SK-N-SH treated with all-trans-retinoic acid at 6 μM for 48 hours (cell line): ENCODE results near the gene MAP1LC3C.

Source experiments
- ATAC-seq: fragments of 200-7000 bp; cut with Tn5 transposase; 3 replicates; pipeline ENCODE4 v1.9.1; 2020; ENCODE audit warnings: mild to moderate bottlenecking, moderate library complexity
- ARNTL ChIP-seq: fragments of 450-650 bp; formaldehyde crosslinking; IDR thresholded peaks from 2 replicates; pipeline ENCODE4 v1.5.0; 2020; ENCODE audit warnings: low read depth, mild to moderate bottlenecking, moderate library complexity, borderline replicate concordance
- BACH2 ChIP-seq: fragments of 250-450 bp; sonication (Bioruptor Pico); IDR thresholded peaks from 2 replicates; pipeline ENCODE4 v1.9.0; 2021; ENCODE audit warnings: mild to moderate bottlenecking, borderline replicate concordance
- CREB5 ChIP-seq: fragments of 250-450 bp; sonication (Bioruptor Pico); IDR thresholded peaks from 2 replicates; pipeline ENCODE4 v1.5.1; 2020; ENCODE audit warnings: low read depth, mild to moderate bottlenecking, moderate library complexity
- CSDC2 ChIP-seq: fragments of 250-450 bp; sonication (Bioruptor Pico); IDR thresholded peaks from 2 replicates; pipeline ENCODE4 v1.5.0; 2020; ENCODE audit warnings: mild to moderate bottlenecking, moderate library complexity
- ESRRG ChIP-seq: fragments of 250-450 bp; sonication (Bioruptor Pico); IDR thresholded peaks from 2 replicates; pipeline ENCODE4 v1.6.1; 2021; ENCODE audit warnings: mild to moderate bottlenecking
- GLIS3 ChIP-seq: fragments of 250-450 bp; sonication (Bioruptor Pico); IDR thresholded peaks from 2 replicates; pipeline ENCODE4 v1.5.0; 2020; ENCODE audit warnings: mild to moderate bottlenecking, moderate library complexity
- OSR1 ChIP-seq: fragments of 250-450 bp; sonication (Bioruptor Pico); IDR thresholded peaks from 2 replicates; pipeline ENCODE4 v1.8.0; 2022; ENCODE audit warnings: moderate library complexity, mild to moderate bottlenecking, inconsistent platforms
- PATZ1 ChIP-seq: fragments of 250-450 bp; sonication (Bioruptor Pico); IDR thresholded peaks from 2 replicates; pipeline ENCODE4 v1.8.0; 2020; ENCODE audit warnings: mild to moderate bottlenecking, moderate library complexity, borderline replicate concordance
- POU6F1 ChIP-seq: fragments of 250-450 bp; sonication (Bioruptor Pico); IDR thresholded peaks from 2 replicates; pipeline ENCODE4 v1.8.0; 2021; ENCODE audit warnings: low read depth, mild to moderate bottlenecking, moderate library complexity, borderline replicate concordance
- PPARA ChIP-seq: fragments of 250-450 bp; sonication (Bioruptor Pico); IDR thresholded peaks from 2 replicates; pipeline ENCODE4 v1.5.0; 2020; ENCODE audit warnings: mild to moderate bottlenecking, borderline replicate concordance
- RARB ChIP-seq: fragments of 250-450 bp; sonication (Bioruptor Pico); IDR thresholded peaks from 2 replicates; pipeline ENCODE4 v1.8.0; 2021; ENCODE audit warnings: mild to moderate bottlenecking, moderate library complexity
- SNAI2 ChIP-seq: fragments of 250-450 bp; sonication (Bioruptor Pico); IDR thresholded peaks from 2 replicates; pipeline ENCODE4 v1.5.0; 2020; ENCODE audit warnings: mild to moderate bottlenecking, moderate library complexity
- TCF4 ChIP-seq: fragments of 250-450 bp; sonication (Bioruptor Pico); IDR thresholded peaks from 2 replicates; pipeline ENCODE4 v1.8.0; 2021; ENCODE audit warnings: mild to moderate bottlenecking, moderate library complexity, borderline replicate concordance
- TOX ChIP-seq: fragments of 250-450 bp; sonication (Bioruptor Pico); IDR thresholded peaks from 2 replicates; pipeline ENCODE4 v1.8.0; 2021; ENCODE audit warnings: mild to moderate bottlenecking, moderate library complexity, borderline replicate concordance
- ZC3H10 ChIP-seq: fragments of 250-450 bp; sonication (Bioruptor Pico); IDR thresholded peaks from 2 replicates; pipeline ENCODE4 v1.5.1; 2021; ENCODE audit warnings: mild to moderate bottlenecking, moderate library complexity
- ZFP3 ChIP-seq: fragments of 250-450 bp; sonication (Bioruptor Pico); IDR thresholded peaks from 2 replicates; pipeline ENCODE4 v1.5.0; 2020; ENCODE audit warnings: mild to moderate bottlenecking, moderate library complexity
- ZFP30 ChIP-seq: fragments of 450-650 bp; formaldehyde crosslinking; IDR thresholded peaks from 2 replicates; pipeline ENCODE4 v1.5.0; 2022; ENCODE audit warnings: mild to moderate bottlenecking, moderate library complexity
- ZNF565 ChIP-seq: fragments of 450-650 bp; formaldehyde crosslinking; conservative IDR thresholded peaks from 2 replicates; pipeline ENCODE4 v1.5.0; 2020; ENCODE audit warnings: low read depth, mild to moderate bottlenecking, moderate library complexity
- ZNF8 ChIP-seq: fragments of 450-650 bp; formaldehyde crosslinking; IDR thresholded peaks from 2 replicates; pipeline ENCODE4 v1.5.0; 2020; ENCODE audit warnings: mild to moderate bottlenecking, moderate library complexity

MAP1LC3C gene

GRCh38 chr1:241979926-241980325 is 19.0 kb downstream of the MAP1LC3C start:
- ATAC-seq, result no peak
- no peak for TF ChIP-seq OSR1 (CRISPR knock-in tag)
- no peak for TF ChIP-seq ZFP3 (CRISPR knock-in tag)
- TF ChIP-seq PPARA (CRISPR knock-in tag), result no peak

GRCh38 chr1:241979071-241979470 is 19.8 kb downstream of the MAP1LC3C start:
- TF ChIP-seq BACH2 (no peak), POU6F1 (CRISPR knock-in tag) (no peak), ESRRG (no peak), ZC3H10 (CRISPR knock-in tag) (no peak), OSR1 (CRISPR knock-in tag) (no peak), ZFP30 (CRISPR knock-in tag) (no peak), CREB5 (no peak), ZNF8 (CRISPR knock-in tag) (no peak), SNAI2 (no peak), ZNF565 (no peak), TCF4 (no peak), ARNTL (CRISPR knock-in tag) (no peak), ZFP3 (CRISPR knock-in tag) (no peak), RARB (CRISPR knock-in tag) (no peak), TOX (no peak), CSDC2 (no peak), PATZ1 (CRISPR knock-in tag) (no peak)
- no peak for ATAC-seq

GRCh38 chr1:241976229-241976628 is 22.7 kb downstream of the MAP1LC3C start:
- no peak for TF ChIP-seq ESRRG
- TF ChIP-seq TOX, result no peak
- TF ChIP-seq OSR1 (CRISPR knock-in tag), result no peak
- TF ChIP-seq CREB5, result no peak
- no peak for ATAC-seq

GRCh38 chr1:241972703-241973369 is 26.1 kb downstream of the MAP1LC3C start:
- TF ChIP-seq CSDC2 (no peak), PPARA (CRISPR knock-in tag) (no peak), ZNF565 (no peak)
- ATAC-seq, result peak; percentile 51

GRCh38 chr1:241968611-241969010 is 30.3 kb downstream of the MAP1LC3C start:
- TF ChIP-seq ZC3H10 (CRISPR knock-in tag), result no peak
- TF ChIP-seq GLIS3, result no peak
- TF ChIP-seq RARB (CRISPR knock-in tag), result peak; percentile 53; the same call in 1 of the 2 replicates
- peak; percentile 71 for TF ChIP-seq TOX
- TF ChIP-seq, all 23 proteins: peak for 2
- peak; percentile 49 for ATAC-seq

- no peak for TF ChIP-seq ARNTL (CRISPR knock-in tag)
- TF ChIP-seq CREB5, result no peak
- TF ChIP-seq BACH2, result no peak
- peak; percentile 49; the same call in 1 of the 3 replicates for ATAC-seq
Observed at GRCh38 chr1:241964550-241965282, 34.2 kb downstream of the MAP1LC3C start.
